Neuronal stem cell (in vitro differentiated cells): ENCODE data around the gene TMEM178A.

Experiments
- DNase-seq: peaks from one replicate; pipeline ENCODE4 v3.0.0-alpha.2; 2013; ENCODE audit warnings: low spot score
- H2AFZ ChIP-seq: one replicate; pipeline ENCODE4 v1.6.1; 2013; ENCODE audit warnings: mild to moderate bottlenecking, low read length, inconsistent platforms
- H2AK5ac ChIP-seq: 2 replicates; pipeline ENCODE4 v1.6.1; 2013; ENCODE audit warnings: low read depth, mild to moderate bottlenecking, inconsistent platforms, low read length, moderate library complexity, mixed read lengths
- H2BK120ac ChIP-seq: 2 replicates; pipeline ENCODE4 v1.6.1; 2013; ENCODE audit warnings: low read depth, mild to moderate bottlenecking, inconsistent platforms, low read length, moderate library complexity, mixed read lengths
- H2BK12ac ChIP-seq: one replicate; pipeline ENCODE4 v1.6.1; 2013; ENCODE audit warnings: low read length, inconsistent platforms
- H2BK15ac ChIP-seq: 2 replicates; pipeline ENCODE4 v1.6.1; 2013; ENCODE audit warnings: mild to moderate bottlenecking, low read length, inconsistent platforms, mixed read lengths
- H2BK5ac ChIP-seq: one replicate; pipeline ENCODE4 v1.6.1; 2013; ENCODE audit warnings: inconsistent platforms, mild to moderate bottlenecking, low read length, moderate library complexity
- H3K14ac ChIP-seq: one replicate; pipeline ENCODE4 v1.6.1; 2013; ENCODE audit warnings: low read length, inconsistent platforms
- H3K18ac ChIP-seq: 2 replicates; pipeline ENCODE4 v1.6.1; 2013; ENCODE audit warnings: low read length, inconsistent platforms
- H3K23ac ChIP-seq: 2 replicates; pipeline ENCODE4 v1.6.1; 2013; ENCODE audit warnings: low read depth, mild to moderate bottlenecking, mixed read lengths, low read length, inconsistent platforms; ENCODE audit not compliant: poor library complexity
- H3K27ac ChIP-seq: replicated peaks from 3 replicates; pipeline ENCODE4 v1.5.1; 2013; ENCODE audit warnings: low read length, inconsistent platforms
- H3K27me3 ChIP-seq, 3 experiments: 2 replicates each; pipeline ENCODE4 v1.6.1; 2013; ENCODE audit warnings: low read length in 3 of 3, mild to moderate bottlenecking in 2 of 3, inconsistent platforms in 1 of 3, low read depth in 1 of 3, mixed read lengths in 1 of 3, moderate library complexity in 1 of 3; ENCODE audit not compliant: control insufficient read depth in 3 of 3, insufficient read depth in 3 of 3
- H3K36me3 ChIP-seq, 2 donors: replicated peaks in 1 of 2; 2 replicates each; pipeline ENCODE4 v1.6.1; 2013; ENCODE audit warnings: low read length in 2 of 2; ENCODE audit not compliant: control insufficient read depth in 2 of 2, insufficient read depth in 2 of 2
- H3K4ac ChIP-seq: 2 replicates; pipeline ENCODE4 v1.6.1; 2013; ENCODE audit warnings: inconsistent platforms, mild to moderate bottlenecking, low read length, moderate library complexity
- H3K4me1 ChIP-seq, 2 donors: 1 replicate in 1 of 2; 2 replicates in 1 of 2; pipeline ENCODE4 v1.6.1; 2013; ENCODE audit warnings: low read length in 2 of 2, low read depth in 1 of 2; ENCODE audit not compliant: control insufficient read depth in 2 of 2, insufficient read depth in 1 of 2
- H3K4me2 ChIP-seq: one replicate; pipeline ENCODE4 v1.6.1; 2013; ENCODE audit warnings: mild to moderate bottlenecking, low read length, inconsistent platforms; ENCODE audit not compliant: insufficient read depth, poor library complexity, severe bottlenecking
- H3K4me3 ChIP-seq, 2 donors: 2 replicates each; pipeline ENCODE4 v1.5.1; 2013; ENCODE audit warnings: low read length in 2 of 2, mild to moderate bottlenecking in 2 of 2, inconsistent platforms in 1 of 2, moderate library complexity in 1 of 2
- H3K79me1 ChIP-seq: one replicate; pipeline ENCODE4 v1.6.1; 2013; ENCODE audit warnings: low read depth, mild to moderate bottlenecking, inconsistent platforms, low read length, moderate library complexity
- H3K9ac ChIP-seq: one replicate; pipeline ENCODE4 v1.6.1; 2013; ENCODE audit warnings: mild to moderate bottlenecking, low read depth, low read length, inconsistent platforms; ENCODE audit not compliant: poor library complexity
- H3K9me3 ChIP-seq, 2 donors: replicated peaks in 1 of 2; 2 replicates each; pipeline versions ENCODE3 to v1.6.1; 2013; ENCODE audit warnings: low read length in 2 of 2, mild to moderate bottlenecking in 2 of 2, inconsistent platforms in 1 of 2, low read depth in 1 of 2, mixed read lengths in 1 of 2, moderate library complexity in 1 of 2; ENCODE audit not compliant: control insufficient read depth in 2 of 2, insufficient read depth in 1 of 2
- H4K8ac ChIP-seq: one replicate; pipeline ENCODE4 v1.6.1; 2013; ENCODE audit warnings: low read depth, mild to moderate bottlenecking, inconsistent platforms, low read length, moderate library complexity
- H4K91ac ChIP-seq: one replicate; pipeline ENCODE4 v1.6.1; 2013; ENCODE audit warnings: low read length, low read depth, mild to moderate bottlenecking, inconsistent platforms; ENCODE audit not compliant: poor library complexity
- WGBS, 2 donors: extraction: QIAGEN DNeasy Blood & Tissue Kit; methylation state at CpG; one replicate each; pipeline ENCODE4 v1.1.7; 2013; ENCODE audit warnings: missing lambda C conversion rate in 2 of 2, mixed read lengths in 1 of 2; ENCODE audit not compliant: insufficient read length in 2 of 2, insufficient replicate concordance in 1 of 2; ENCODE audit errors: extremely low coverage in 2 of 2; 5-methylcytosine and 5-hydroxymethylcytosine counted together

The TMEM178A gene

GRCh38 chr2:39658371-39658770 is 7.3 kb upstream of the TMEM178A start:
- Histone ChIP-seq H2BK12ac (no peak overlapping the region), H3K4me3 (no peak overlapping the region), H2BK120ac (no peak overlapping the region), H4K91ac (no peak overlapping the region), H3K9ac (no peak overlapping the region), H2AFZ (no peak overlapping the region), H3K23ac (no peak overlapping the region), H3K4ac (no peak overlapping the region), H3K4me2 (no peak overlapping the region), H3K27ac (no peak overlapping the region), H3K4me1 (peaks cover 0 to 5% of the 10 kb centered on the region in 2 donors), H3K18ac (no peak overlapping the region), H3K79me1 (no peaks in the 10 kb centered on the region), H3K27me3 (no peaks in the 10 kb centered on the region), H2AK5ac (no peak overlapping the region), H3K14ac (no peak overlapping the region), H3K9me3 (peaks cover 0 to 3% of the 10 kb centered on the region in 2 donors), H2BK5ac (no peak overlapping the region), H3K36me3 (no peaks in the 10 kb centered on the region), H4K8ac (no peak overlapping the region), H2BK15ac (no peak overlapping the region)
- WGBS, 2 donors, result no CpG with 5 or more reads among the region's 2 CpGs
- no peak for DNase-seq

DNA sequence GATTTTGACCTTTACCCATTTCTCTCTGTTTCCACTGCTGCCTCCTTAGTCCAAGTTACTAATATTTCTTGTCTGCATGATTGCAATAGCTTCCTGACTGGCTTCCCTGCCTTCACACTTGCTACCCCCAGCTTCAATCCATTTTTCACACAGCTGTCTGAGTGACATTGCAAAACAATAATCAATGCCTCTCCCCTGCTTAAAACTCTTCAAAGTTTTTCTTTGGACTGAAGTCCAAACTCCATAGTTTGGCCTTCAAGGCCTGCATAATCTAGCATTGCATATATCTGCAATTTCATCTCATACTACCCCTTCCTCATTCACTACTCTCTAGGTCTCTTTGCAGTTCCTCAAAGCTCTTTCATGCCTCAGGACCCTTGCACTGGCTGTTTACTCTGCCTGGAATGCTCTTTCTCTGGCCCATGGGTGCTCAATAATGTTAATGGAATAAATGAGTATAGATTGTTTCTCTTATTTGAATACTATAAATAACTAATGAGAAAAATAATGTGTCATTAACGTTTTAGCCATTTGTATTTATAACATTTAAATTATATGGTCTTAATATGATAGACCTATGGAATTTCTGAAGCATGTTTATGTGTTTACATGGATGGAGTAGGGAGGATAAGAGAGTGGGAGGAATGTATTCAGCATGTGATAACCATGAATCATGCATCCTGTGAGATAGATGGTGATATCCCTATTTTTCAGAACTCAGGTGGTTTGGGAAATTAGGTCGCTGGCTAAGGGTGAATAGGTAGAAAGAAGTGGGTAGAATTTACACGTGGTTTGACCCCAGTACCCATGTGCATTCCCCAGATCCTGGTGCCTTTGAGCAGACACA is 5.7 kb upstream of the TMEM178A start:
- no peak overlapping the region for H2BK15ac ChIP-seq
- H4K91ac ChIP-seq, result no peak overlapping the region
- H4K8ac ChIP-seq, result no peak overlapping the region
- WGBS, 2 donors, result no CpG with 5 or more reads among the region's 3 CpGs
- no peak overlapping the region for H3K9ac ChIP-seq
- no peaks in the 10 kb centered on the region for H3K79me1 ChIP-seq
- H3K4me3 ChIP-seq, result no peak overlapping the region
- no peak overlapping the region for H3K4ac ChIP-seq
- no peaks in the 10 kb centered on the region for H3K36me3 ChIP-seq
- no peak overlapping the region for H3K23ac ChIP-seq
- no peak overlapping the region for H3K27ac ChIP-seq
- H2BK12ac ChIP-seq, result no peak overlapping the region
- H2BK5ac ChIP-seq, result no peak overlapping the region
- H2AFZ ChIP-seq, result no peak overlapping the region
- no peak overlapping the region for H3K18ac ChIP-seq
- no peaks in the 10 kb centered on the region for H3K27me3 ChIP-seq
- peaks cover 0 to 5% of the 10 kb centered on the region in 2 donors for H3K4me1 ChIP-seq
- H3K4me2 ChIP-seq, result no peak overlapping the region
- DNase-seq, result no peak
- H3K9me3 ChIP-seq, result no peaks in the 10 kb centered on the region
- H3K14ac ChIP-seq, result no peak overlapping the region
- H2BK120ac ChIP-seq, result no peak overlapping the region
- no peak overlapping the region for H2AK5ac ChIP-seq

DNA sequence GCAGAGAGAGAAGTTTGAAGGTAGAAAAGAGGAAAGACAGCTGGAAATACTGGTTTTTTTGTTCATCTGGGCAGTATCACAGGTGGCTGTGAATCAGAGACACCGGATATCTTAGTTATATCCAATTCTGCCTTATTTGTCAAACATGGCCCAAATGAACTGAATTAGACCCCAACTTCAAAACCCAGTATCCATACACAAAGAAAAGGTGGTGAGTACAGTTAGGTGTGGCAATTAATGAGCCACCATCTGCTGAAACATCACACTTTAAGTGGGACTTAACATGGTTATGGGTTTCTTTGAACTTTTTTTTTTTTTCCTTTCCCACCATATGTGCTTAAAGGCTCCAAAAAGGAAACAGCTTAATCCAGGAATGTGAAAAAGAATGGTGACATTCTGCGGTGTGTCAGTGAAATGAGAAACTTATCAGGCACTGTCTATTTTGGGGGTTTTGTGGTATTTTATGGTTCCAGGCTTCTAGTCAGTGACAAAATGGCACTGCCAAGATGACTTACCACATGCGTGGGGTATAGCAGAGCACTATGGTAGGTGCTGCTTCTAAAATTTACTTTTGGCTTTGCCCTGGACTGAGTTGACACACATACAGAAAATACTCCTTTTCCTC is 5.0 kb upstream of the TMEM178A start:
- H2AK5ac ChIP-seq, result no peak overlapping the region
- DNase-seq, result no peak
- H3K36me3 ChIP-seq, result no peaks in the 10 kb centered on the region
- no peak overlapping the region for H4K91ac ChIP-seq
- H3K4ac ChIP-seq, result no peak overlapping the region
- no peaks in the 10 kb centered on the region for H3K27me3 ChIP-seq
- H3K4me2 ChIP-seq, result no peak overlapping the region
- H3K4me3 ChIP-seq, result no peak overlapping the region
- no peak overlapping the region for H3K23ac ChIP-seq
- no peak overlapping the region for H3K18ac ChIP-seq
- no peak overlapping the region for H2BK12ac ChIP-seq
- no peak overlapping the region for H3K14ac ChIP-seq
- no peak overlapping the region for H4K8ac ChIP-seq
- peak overlapping the region; percentile 14 for H2AFZ ChIP-seq
- H3K9me3 ChIP-seq, result no peaks in the 10 kb centered on the region
- no peak overlapping the region for H2BK120ac ChIP-seq
- H3K79me1 ChIP-seq, result no peaks in the 10 kb centered on the region
- H2BK5ac ChIP-seq, result no peak overlapping the region
- H2BK15ac ChIP-seq, result no peak overlapping the region
- no peak overlapping the region for H3K9ac ChIP-seq
- H3K4me1 ChIP-seq, result peaks cover 0 to 8% of the 10 kb centered on the region in 2 donors
- H3K27ac ChIP-seq, result no peak overlapping the region
- WGBS, 2 donors, result no CpG with 5 or more reads among the region's 3 CpGs

DNA sequence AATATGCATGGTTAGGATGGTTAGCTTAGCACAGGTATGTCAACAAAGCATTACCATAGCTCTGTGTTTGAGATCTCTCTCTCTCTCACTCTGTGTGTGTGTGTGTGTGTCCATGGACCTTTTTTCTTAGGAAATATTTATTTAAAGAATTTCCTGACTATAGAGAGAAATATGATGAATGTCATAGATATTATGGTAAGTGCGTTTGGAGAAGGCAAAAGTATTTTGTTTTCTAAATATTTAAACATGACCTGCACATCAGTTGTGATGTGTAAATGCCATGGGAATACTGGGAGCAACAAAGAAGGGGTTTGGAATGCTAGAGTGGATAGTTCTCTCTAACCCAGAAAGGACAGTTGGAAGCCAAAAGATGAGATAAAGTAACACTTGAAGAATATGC is 3.9 kb upstream of the TMEM178A start:
- Histone ChIP-seq H4K8ac (no peak overlapping the region), H3K4me3 (no peak overlapping the region), H3K36me3 (no peaks in the 10 kb centered on the region), H3K27me3 (peaks cover 0 to 5% (median 0%) of the 10 kb centered on the region in 3 experiments), H2BK15ac (no peak overlapping the region), H2BK12ac (no peak overlapping the region), H2AK5ac (no peak overlapping the region), H3K27ac (no peak overlapping the region), H3K14ac (no peak overlapping the region), H3K4me1 (peaks cover 2 to 8% of the 10 kb centered on the region in 2 donors), H2AFZ (no peak overlapping the region), H3K9me3 (no peaks in the 10 kb centered on the region), H3K23ac (no peak overlapping the region), H3K79me1 (no peaks in the 10 kb centered on the region), H3K9ac (no peak overlapping the region), H3K18ac (no peak overlapping the region), H3K4ac (no peak overlapping the region), H2BK5ac (no peak overlapping the region), H3K4me2 (no peak overlapping the region), H4K91ac (no peak overlapping the region), H2BK120ac (no peak overlapping the region)
- no CpG with 5 or more reads among the region's 1 CpG for WGBS, 2 donors
- DNase-seq, result no peak
